GM19023 (cell line): ENCODE results near the gene RASAL1.
"Not testable (repeated sequence)": the region's sequence is repeated elsewhere in the genome, so short reads cannot be mapped to it uniquely, and the experiment has no call there.

Experiments
- ATAC-seq: cut with Tn5 transposase; IDR thresholded peaks from one replicate; pipeline ENCODE4 v1.9.1; 2021; ENCODE audit warnings: mild to moderate bottlenecking, moderate library complexity; ENCODE audit not compliant: unreplicated experiment

The RASAL1 gene

GRCh38 chr12:113142173-113142885 lies 6.8 kb upstream of the RASAL1 start:
- ATAC-seq = no peak

GRCh38 chr12:113141716-113142115 lies 6.2 kb upstream of the RASAL1 start:
- not testable (repeated sequence) for ATAC-seq

GRCh38 chr12:113140706-113141105 lies 5.1 kb upstream of the RASAL1 start:
- ATAC-seq = no peak

GRCh38 chr12:113138826-113139225 lies 3.3 kb upstream of the RASAL1 start:
- ATAC-seq = no peak

GRCh38 chr12:113137861-113138783 lies 2.6 kb upstream of the RASAL1 start:
- ATAC-seq = no peak

- no peak for ATAC-seq
Observed at GRCh38 chr12:113136990-113137511, 1.5 kb upstream of the RASAL1 start.

GRCh38 chr12:113136128-113136989 lies 798 bp upstream of the RASAL1 start:
- no peak for ATAC-seq

GRCh38 chr12:113134521-113134951 lies 1.0 kb downstream of the RASAL1 start:
- ATAC-seq = no peak

GRCh38 chr12:113134071-113134470 lies 1.5 kb downstream of the RASAL1 start:
- no peak for ATAC-seq

GRCh38 chr12:113133666-113134065 lies 1.9 kb downstream of the RASAL1 start:
- no peak for ATAC-seq

GRCh38 chr12:113133036-113133435 lies 2.5 kb downstream of the RASAL1 start:
- no peak for ATAC-seq

- no peak for ATAC-seq
Observed at GRCh38 chr12:113131556-113131955, 4.0 kb downstream of the RASAL1 start.

GRCh38 chr12:113130457-113131135 lies 5.0 kb downstream of the RASAL1 start:
- no peak for ATAC-seq

GRCh38 chr12:113129664-113130456 lies 5.7 kb downstream of the RASAL1 start:
- no peak for ATAC-seq

GRCh38 chr12:113128802-113129663 lies 6.5 kb downstream of the RASAL1 start:
- no peak for ATAC-seq

GRCh38 chr12:113127791-113128199 lies 7.8 kb downstream of the RASAL1 start:
- no peak for ATAC-seq

GRCh38 chr12:113120670-113121370 lies 14.7 kb downstream of the RASAL1 start:
- ATAC-seq = no peak
